HG03108 (cell line): ENCODE data around the gene SMIM27.
"Not testable (repeated sequence)": the region's sequence is repeated elsewhere in the genome, so short reads cannot be mapped to it uniquely, and the experiment has no call there.

Experiments
- ATAC-seq: cut with Tn5 transposase; IDR thresholded peaks from one replicate; pipeline ENCODE4 v1.9.1; 2021; ENCODE audit warnings: moderate library complexity; ENCODE audit not compliant: unreplicated experiment

The SMIM27 gene

GRCh38 chr9:32596096-32596865 is 44.2 kb downstream of the SMIM27 start:
- ATAC-seq = no peak

- ATAC-seq = no peak
Observed at GRCh38 chr9:32596936-32597335, 44.8 kb downstream of the SMIM27 start.

GRCh38 chr9:32599021-32599420 is 46.9 kb downstream of the SMIM27 start:
- not testable (repeated sequence) for ATAC-seq
